ENCODE data around the gene UBE2L3. TPM values are rescaled to one million over a fixed set of nuclear protein-coding genes. Genes with fewer than 3 reads are reported as not detected.

The UBE2L3 gene
- total RNA-seq, 1 experiment from 2014 or later = 66.6 TPM

GRCh38 chr22:21669026-21669425 is 101.5 kb downstream of the UBE2L3 start:
- CTCF ChIA-PET = interaction anchor here (0.6 kb wide), 1 partner anchor 767 kb away, joined by 4 read pairs; no protein-coding TSS in a partner anchor
- no peak overlapping the region for H3K27ac Mint-ChIP-seq (ENCODE audit: unreplicated experiment)

GRCh38 chr22:21672107-21672629 is 104.7 kb downstream of the UBE2L3 start:
- intact Hi-C loops (cut with micrococcal nuclease; ENCODE audit: unreplicated experiment) = no loop called here
- H3K36me3 Mint-ChIP-seq (ENCODE audit: insufficient read depth, unreplicated experiment) = peaks cover 36% of the 10 kb centered on the region
- H3K4me3 Mint-ChIP-seq (ENCODE audit: low read depth, unreplicated experiment) = no peak overlapping the region

More at GRCh38 chr22:21669026-21669425, 101.5 kb downstream of the UBE2L3 start:
- BruUV-seq (replicated peaks) = no TSS peak
- TF ChIP-seq CTCF (IDR thresholded peaks at IDR 0.05; ENCODE audit: unreplicated experiment) = no peak
- H3K27me3 Mint-ChIP-seq (ENCODE audit: unreplicated experiment) = no peaks in the 10 kb centered on the region
- intact Hi-C loops (cut with micrococcal nuclease; ENCODE audit: unreplicated experiment) = no loop called here
- H3K36me3 Mint-ChIP-seq (ENCODE audit: insufficient read depth, unreplicated experiment) = peaks cover 51% of the 10 kb centered on the region
- no peak for DNase-seq
- no peak overlapping the region for H3K4me3 Mint-ChIP-seq (ENCODE audit: low read depth, unreplicated experiment)
- H3K4me1 Mint-ChIP-seq (ENCODE audit: low read depth, unreplicated experiment) = peaks cover 14% of the 10 kb centered on the region
- no peaks in the 10 kb centered on the region for H3K9me3 Mint-ChIP-seq (ENCODE audit: low read depth, unreplicated experiment)

More at GRCh38 chr22:21672107-21672629, 104.7 kb downstream of the UBE2L3 start:
- H3K27me3 Mint-ChIP-seq (ENCODE audit: unreplicated experiment) = no peaks in the 10 kb centered on the region
- no peaks in the 10 kb centered on the region for H3K9me3 Mint-ChIP-seq (ENCODE audit: low read depth, unreplicated experiment)
- DNase-seq = no peak
- CTCF ChIA-PET = no interaction called here
- no TSS peak for BruUV-seq (replicated peaks)
- no peak for TF ChIP-seq CTCF (IDR thresholded peaks at IDR 0.05; ENCODE audit: unreplicated experiment)
- no peak overlapping the region for H3K27ac Mint-ChIP-seq (ENCODE audit: unreplicated experiment)
- H3K4me1 Mint-ChIP-seq (ENCODE audit: low read depth, unreplicated experiment) = peaks cover 14% of the 10 kb centered on the region

Small RNA genes within 50 kb of the gene (microRNA-seq; reads per million reads assigned to microRNA genes)
- 5,175 reads per million, percentile 92 among the genes with 10 or more reads in this experiment for gene MIR130B
- 254 reads per million, percentile 73 among the genes with 10 or more reads in this experiment for gene MIR301B

Other genes with a start within 250 kb of the UBE2L3 start
- 0.17 TPM in 1 of 2 replicates, not detected in the other for gene RIMBP3B, start 184.0 kb upstream of the UBE2L3 start, total RNA-seq (2022)
- gene HIC2, start 150.3 kb upstream of the UBE2L3 start, total RNA-seq (2022) = 7.7 and 8.2 TPM in 2 replicates
- 2.2 and 2.6 TPM in 2 replicates for gene TMEM191C, start 100.3 kb upstream of the UBE2L3 start, total RNA-seq (2022)
- gene RIMBP3C, start 16.3 kb upstream of the UBE2L3 start, total RNA-seq (2022) = 0.17 TPM in 1 of 2 replicates, not detected in the other
- 57.9 and 64.2 TPM in 2 replicates for gene YDJC, start 62.3 kb downstream of the UBE2L3 start, total RNA-seq (2022)
- 0.17 TPM in 1 of 2 replicates, not detected in the other for gene CCDC116, start 65.0 kb downstream of the UBE2L3 start, total RNA-seq (2022)
- 87.0 and 88.2 TPM in 2 replicates for gene SDF2L1, start 74.6 kb downstream of the UBE2L3 start, total RNA-seq (2022)
- gene PPIL2, start 98.3 kb downstream of the UBE2L3 start, total RNA-seq (2022) = 46.9 and 50.5 TPM in 2 replicates
- gene YPEL1, start 168.1 kb downstream of the UBE2L3 start, total RNA-seq (2022) = 1.7 and 3.3 TPM in 2 replicates